ENCODE results near the gene CHSY3. TPM values are rescaled to one million over a fixed set of nuclear protein-coding genes. Genes with fewer than 3 reads are reported as not detected.
A peak's percentile ranks its signal among the peaks of the same experiment; 100 is the strongest.

CHSY3 gene
- not detected for total RNA-seq (2013)
- not detected for polyA plus RNA-seq
- polyA minus RNA-seq, result not detected in 2 replicates
- total RNA-seq, result 0 to 0.58 (median 0) reads per million in 11 experiments

GRCh38 chr5:129904102-129904666, at the start of gene CHSY3:
Gene CHSY3, plus strand, starts transcription at chr5:129904465.
- Mint-ChIP-seq H3K4me3 (peak within 1 kb of the TSS; percentile 61 to 89), H3K27ac (no peak within 1 kb of the TSS), H3K36me3 (peaks cover 3 to 8% of the 10 kb centered on the region in 2 donors), H3K4me1 (peaks cover 14% of the 10 kb centered on the region), H3K9me3 (peaks cover 0 to 11% (median 4%) of the 10 kb centered on the region in 7 donors), H3K27me3 (ENCODE audit: low read depth in 3 of 3) (peaks cover 53 to 70% (median 54%) of the 10 kb centered on the region in 3 donors)
- Histone ChIP-seq H3K4me1 (ENCODE audit: control insufficient read depth in 1 of 2, insufficient read depth in 2 of 2, low read length in 2 of 2) (peaks cover 9 to 16% of the 10 kb centered on the region in 2 donors), H3K79me2 (ENCODE audit: insufficient read depth, low read length) (no peaks in the 10 kb centered on the region), H4K20me1 (ENCODE audit: insufficient read depth, low read length) (no peaks in the 10 kb centered on the region), H3K9ac (ENCODE audit: insufficient read depth, low read length, poor library complexity, severe bottlenecking) (peak within 1 kb of the TSS; percentile 15), H2AFZ (ENCODE audit: insufficient read depth, low read depth, low read length, poor library complexity, severe bottlenecking) (peak within 1 kb of the TSS; percentile 57), H3K36me3 (replicated peaks in 1 of 2; ENCODE audit: control insufficient read depth in 1 of 2, insufficient read depth in 2 of 2, low read length in 2 of 2) (no peaks in the 10 kb centered on the region), H3K27me3 (ENCODE audit: control insufficient read depth in 2 of 2, insufficient read depth in 2 of 2, low read length in 2 of 2) (peaks cover 59 to 76% of the 10 kb centered on the region in 2 donors), H3K4me2 (replicated peaks; ENCODE audit: extremely low read depth, low read length, poor library complexity, severe bottlenecking) (peak within 1 kb of the TSS; percentile 65), H3K27ac (ENCODE audit: low read depth in 1 of 2, low read length in 2 of 2) (no peak within 1 kb of the TSS), H3K4me3 (replicated peaks in 1 of 3; ENCODE audit: low read depth in 2 of 3, low read length in 3 of 3) (peak within 1 kb of the TSS; percentile 9 to 64 (median 32)), H3K9me3 (replicated peaks in 1 of 2; ENCODE audit: control insufficient read depth in 1 of 2, insufficient read depth in 1 of 2, low read length in 2 of 2) (peaks cover 0 to 12% of the 10 kb centered on the region in 2 donors)
- 0% methylated on average over 47 of the region's 62 CpGs for WGBS (ENCODE audit: insufficient coverage)
- intact Hi-C loops (cut with micrococcal nuclease), result loop anchor here in 1 of 2 donors (10.0 kb wide), 1 partner anchor 1211 kb away; no protein-coding TSS in a partner anchor
- TF ChIP-seq CTCF (IDR thresholded peaks at IDR 0.05), result no peak
- DNase-seq, result peak in 2 of 3 donors; percentile 4 to 13

- H3K36me3 ChIP-seq (replicated peaks in 1 of 2; ENCODE audit: control insufficient read depth in 1 of 2, insufficient read depth in 2 of 2, low read length in 2 of 2), result no peaks in the 10 kb centered on the region
These were observed 47.9 kb upstream of the CHSY3 start for GRCh38 chr5:129856325-129856724.

More at GRCh38 chr5:129856325-129856724, 47.9 kb upstream of the CHSY3 start:
- intact Hi-C loops (cut with micrococcal nuclease), result loop anchor here in 1 of 2 donors (10.0 kb wide), 1 partner anchor 1642 kb away; no protein-coding TSS in a partner anchor
- H3K4me3 ChIP-seq (replicated peaks in 1 of 3; ENCODE audit: low read depth in 2 of 3, low read length in 3 of 3), result no peak overlapping the region
- H4K20me1 ChIP-seq (ENCODE audit: insufficient read depth, low read length), result no peaks in the 10 kb centered on the region
- no peak overlapping the region for H3K9ac ChIP-seq (ENCODE audit: insufficient read depth, low read length, poor library complexity, severe bottlenecking)
- no peaks in the 10 kb centered on the region for H3K9me3 ChIP-seq (replicated peaks in 1 of 2; ENCODE audit: control insufficient read depth in 1 of 2, insufficient read depth in 1 of 2, low read length in 2 of 2)
- Mint-ChIP-seq H3K27ac (no peak overlapping the region), H3K27me3 (ENCODE audit: low read depth in 3 of 3) (peaks cover 0 to 4% (median 0%) of the 10 kb centered on the region in 3 donors), H3K4me1 (no peaks in the 10 kb centered on the region), H3K36me3 (no peaks in the 10 kb centered on the region), H3K4me3 (no peak overlapping the region), H3K9me3 (no peaks in the 10 kb centered on the region)
- H3K79me2 ChIP-seq (ENCODE audit: insufficient read depth, low read length), result no peaks in the 10 kb centered on the region
- no peak overlapping the region for H3K4me2 ChIP-seq (replicated peaks; ENCODE audit: extremely low read depth, low read length, poor library complexity, severe bottlenecking)
- no peak overlapping the region for H3K27ac ChIP-seq (ENCODE audit: low read depth in 1 of 2, low read length in 2 of 2)
- no peak for TF ChIP-seq CTCF (IDR thresholded peaks at IDR 0.05)
- WGBS (ENCODE audit: insufficient coverage), result no CpG with 5 or more reads among the region's 1 CpG
- no peak overlapping the region for H2AFZ ChIP-seq (ENCODE audit: insufficient read depth, low read depth, low read length, poor library complexity, severe bottlenecking)
- H3K27me3 ChIP-seq (ENCODE audit: control insufficient read depth in 2 of 2, insufficient read depth in 2 of 2, low read length in 2 of 2), result no peaks in the 10 kb centered on the region
- H3K4me1 ChIP-seq (ENCODE audit: control insufficient read depth in 1 of 2, insufficient read depth in 2 of 2, low read length in 2 of 2), result no peaks in the 10 kb centered on the region
- DNase-seq, result no peak
